SK-N-MC (cell line): ENCODE measurements around the gene MACROH2A1.

ENCODE experiments used
- EZH2 ChIP-seq: fragments of 200-600 bp; sonication (generic); IDR thresholded peaks from one replicate; pipeline ENCODE4 v1.6.1; 2017; ENCODE audit warnings: antibody characterized with exemption
- FOXP2 ChIP-seq: optimal IDR thresholded peaks from 2 replicates; pipeline ENCODE3; 2011; ENCODE audit warnings: mild to moderate bottlenecking, moderate library complexity; ENCODE audit not compliant: insufficient read depth; ENCODE audit errors: extremely low read length, control extremely low read depth
- POLR2AphosphoS5 ChIP-seq: IDR thresholded peaks from 2 replicates; pipeline ENCODE4 v1.6.1; 2012; ENCODE audit warnings: mild to moderate bottlenecking, low read depth, low read length, borderline replicate concordance

DNA sequence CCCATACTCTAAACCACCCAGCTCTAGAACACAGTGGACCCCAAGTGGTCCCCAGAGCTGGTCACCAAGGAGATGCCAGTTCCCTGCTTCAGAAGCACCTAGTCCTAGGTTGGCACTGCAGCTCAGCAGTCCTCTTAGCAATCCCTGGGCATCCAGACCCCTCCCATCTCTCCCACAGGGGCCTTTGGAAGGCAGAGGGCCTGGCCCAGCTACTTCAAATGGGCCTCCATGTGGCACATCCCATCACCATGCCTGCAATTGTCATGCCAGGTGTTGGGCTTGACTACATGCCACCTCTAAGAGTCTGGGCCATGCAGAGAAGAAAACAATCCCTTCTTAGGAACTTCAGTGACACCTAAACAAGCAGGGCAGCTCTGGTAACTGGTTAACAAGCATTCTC lies 14.1 kb downstream of the MACROH2A1 start:
- TF ChIP-seq POLR2AphosphoS5, result no peak
- TF ChIP-seq EZH2, result no peak
- no peak for TF ChIP-seq FOXP2
